C4-2B (cell line): ENCODE data around the gene C10orf90.
"Not testable (repeated sequence)": the region's sequence is repeated elsewhere in the genome, so short reads cannot be mapped to it uniquely, and the experiment has no call there.

Experiments used
- CTCF ChIP-seq: fragments of 450-650 bp; conservative IDR thresholded peaks from 2 replicates; pipeline ENCODE4 v1.5.1; 2017; ENCODE audit warnings: mild to moderate bottlenecking
- ZFX ChIP-seq: fragments of 450-650 bp; IDR thresholded peaks from 2 replicates; pipeline ENCODE4 v1.6.1; 2017

GRCh38 chr10:126379166-126379565 lies 291.3 kb downstream of the C10orf90 start:
- TF ChIP-seq CTCF, ZFX: not testable (repeated sequence)
